DND-41 (cell line): ENCODE results near the gene RALGPS1.

Source experiments
- ATAC-seq: fragments of 200-7000 bp; cut with Tn5 transposase; 3 replicates; pipeline ENCODE4 v1.9.1; 2021; ENCODE audit warnings: low read depth; ENCODE audit not compliant: insufficient read depth
- DNase-seq: peaks from one replicate; pipeline ENCODE4 v3.0.0-alpha.2; 2020
- H2AFZ ChIP-seq: 2 replicates; pipeline ENCODE4 v1.6.0; 2012; ENCODE audit warnings: low read depth, low read length
- H3K27ac ChIP-seq: 2 replicates; pipeline ENCODE4 v1.5.1; 2012; ENCODE audit warnings: low read length, inconsistent platforms
- H3K27me3 ChIP-seq: fragments of 200-600 bp; sonication (generic); 2 replicates; pipeline ENCODE4 v1.6.0; 2012; ENCODE audit warnings: low read length, mild to moderate bottlenecking, inconsistent platforms; ENCODE audit not compliant: insufficient read depth, poor library complexity
- H3K36me3 ChIP-seq: 2 replicates; pipeline ENCODE4 v1.5.1; 2012; ENCODE audit warnings: low read length, inconsistent platforms; ENCODE audit not compliant: insufficient read depth
- H3K4me1 ChIP-seq: 2 replicates; pipeline ENCODE4 v1.5.1; 2012; ENCODE audit warnings: mild to moderate bottlenecking, low read length; ENCODE audit not compliant: insufficient read depth
- H3K4me2 ChIP-seq: 2 replicates; pipeline ENCODE4 v1.6.0; 2012; ENCODE audit warnings: mild to moderate bottlenecking, moderate library complexity, low read length, inconsistent platforms; ENCODE audit not compliant: insufficient read depth
- H3K4me3 ChIP-seq, 2 experiments: fragments of 200-600 bp in 1 of 2; shearing (Covaris generic) in 1 of 2; 2 replicates each; pipeline ENCODE4 v1.5.1; 2012 to 2016; ENCODE audit warnings: inconsistent platforms in 2 of 2, low read length in 2 of 2, mild to moderate bottlenecking in 2 of 2, low read depth in 1 of 2, moderate library complexity in 1 of 2
- H3K79me2 ChIP-seq: 2 replicates; pipeline ENCODE4 v1.6.0; 2012; ENCODE audit warnings: low read length, inconsistent platforms; ENCODE audit not compliant: insufficient read depth
- H3K9ac ChIP-seq: 2 replicates; pipeline ENCODE4 v1.6.0; 2012; ENCODE audit warnings: low read depth, mild to moderate bottlenecking, inconsistent platforms, low read length, moderate library complexity
- H3K9me3 ChIP-seq: 2 replicates; pipeline ENCODE4 v1.5.1; 2012; ENCODE audit warnings: low read length, moderate library complexity, mild to moderate bottlenecking, inconsistent platforms; ENCODE audit not compliant: insufficient read depth, severe bottlenecking
- H4K20me1 ChIP-seq: 2 replicates; pipeline ENCODE4 v1.6.0; 2012; ENCODE audit warnings: low read length; ENCODE audit not compliant: insufficient read depth
- EZH2 ChIP-seq: IDR thresholded peaks from 3 replicates; pipeline ENCODE4 v1.6.1; 2012; ENCODE audit warnings: borderline replicate concordance, low read depth, mild to moderate bottlenecking, moderate library complexity, low read length, inconsistent platforms; ENCODE audit not compliant: severe bottlenecking
- TF ChIP-seq, protein P1 (sequence below): IDR thresholded peaks from 2 replicates; pipeline ENCODE4 v1.5.1; 2012; ENCODE audit warnings: borderline replicate concordance, low read length, moderate library complexity, mild to moderate bottlenecking; ENCODE audit not compliant: poor library complexity, severe bottlenecking; ENCODE audit errors: extremely low read depth

Gene RALGPS1

GRCh38 chr9:127107929-127108876, 193.6 kb downstream of the RALGPS1 start:
- Histone ChIP-seq H3K27me3 (peaks cover 19% of the 10 kb centered on the region), H3K4me3 (no peak overlapping the region), H3K36me3 (no peaks in the 10 kb centered on the region), H3K4me1 (no peaks in the 10 kb centered on the region), H3K9me3 (no peaks in the 10 kb centered on the region), H4K20me1 (peaks cover 3% of the 10 kb centered on the region; the same call in 1 of the 2 replicates), H2AFZ (no peak overlapping the region), H3K9ac (no peak overlapping the region), H3K4me2 (no peak overlapping the region), H3K79me2 (no peaks in the 10 kb centered on the region), H3K27ac (no peak overlapping the region)
- no peak for DNase-seq
- ATAC-seq, result no peak
- no peak for TF ChIP-seq EZH2
- TF ChIP-seq, protein P1, sequence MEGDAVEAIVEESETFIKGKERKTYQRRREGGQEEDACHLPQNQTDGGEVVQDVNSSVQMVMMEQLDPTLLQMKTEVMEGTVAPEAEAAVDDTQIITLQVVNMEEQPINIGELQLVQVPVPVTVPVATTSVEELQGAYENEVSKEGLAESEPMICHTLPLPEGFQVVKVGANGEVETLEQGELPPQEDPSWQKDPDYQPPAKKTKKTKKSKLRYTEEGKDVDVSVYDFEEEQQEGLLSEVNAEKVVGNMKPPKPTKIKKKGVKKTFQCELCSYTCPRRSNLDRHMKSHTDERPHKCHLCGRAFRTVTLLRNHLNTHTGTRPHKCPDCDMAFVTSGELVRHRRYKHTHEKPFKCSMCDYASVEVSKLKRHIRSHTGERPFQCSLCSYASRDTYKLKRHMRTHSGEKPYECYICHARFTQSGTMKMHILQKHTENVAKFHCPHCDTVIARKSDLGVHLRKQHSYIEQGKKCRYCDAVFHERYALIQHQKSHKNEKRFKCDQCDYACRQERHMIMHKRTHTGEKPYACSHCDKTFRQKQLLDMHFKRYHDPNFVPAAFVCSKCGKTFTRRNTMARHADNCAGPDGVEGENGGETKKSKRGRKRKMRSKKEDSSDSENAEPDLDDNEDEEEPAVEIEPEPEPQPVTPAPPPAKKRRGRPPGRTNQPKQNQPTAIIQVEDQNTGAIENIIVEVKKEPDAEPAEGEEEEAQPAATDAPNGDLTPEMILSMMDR, result no peak

DNA sequence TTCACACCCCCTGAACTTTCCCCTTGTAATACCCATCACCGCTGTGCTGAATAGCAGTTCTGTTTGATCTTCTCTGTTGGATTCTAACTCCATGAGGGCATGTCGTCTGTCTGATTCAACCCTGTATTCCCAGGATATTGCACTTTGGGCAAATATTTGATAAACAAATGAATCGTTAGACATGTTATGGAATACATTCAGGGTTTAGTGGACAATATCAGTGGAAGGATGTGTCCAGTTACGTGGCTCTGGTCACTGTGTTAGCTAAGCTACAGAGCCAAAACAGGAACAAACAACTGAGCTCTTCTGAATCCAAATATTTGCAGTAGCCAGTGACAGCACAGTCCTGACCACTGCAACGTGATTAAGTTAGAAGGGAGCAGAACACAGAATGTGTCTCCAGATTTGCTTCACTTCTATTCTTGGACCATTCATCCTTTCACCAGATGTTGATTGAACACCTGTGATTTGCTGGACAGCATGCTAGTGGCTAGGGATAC, 194.7 kb downstream of the RALGPS1 start:
- DNase-seq, result no peak
- Histone ChIP-seq H3K4me2 (no peak overlapping the region), H3K36me3 (no peaks in the 10 kb centered on the region), H3K79me2 (no peaks in the 10 kb centered on the region), H3K27ac (no peak overlapping the region), H3K4me1 (no peaks in the 10 kb centered on the region), H3K9me3 (no peaks in the 10 kb centered on the region), H4K20me1 (peaks cover 3% of the 10 kb centered on the region; the same call in 1 of the 2 replicates), H2AFZ (no peak overlapping the region), H3K4me3 (no peak overlapping the region), H3K9ac (no peak overlapping the region), H3K27me3 (peaks cover 19% of the 10 kb centered on the region)
- no peak for TF ChIP-seq EZH2
- TF ChIP-seq, protein P1, result no peak
- no peak for ATAC-seq

DNA sequence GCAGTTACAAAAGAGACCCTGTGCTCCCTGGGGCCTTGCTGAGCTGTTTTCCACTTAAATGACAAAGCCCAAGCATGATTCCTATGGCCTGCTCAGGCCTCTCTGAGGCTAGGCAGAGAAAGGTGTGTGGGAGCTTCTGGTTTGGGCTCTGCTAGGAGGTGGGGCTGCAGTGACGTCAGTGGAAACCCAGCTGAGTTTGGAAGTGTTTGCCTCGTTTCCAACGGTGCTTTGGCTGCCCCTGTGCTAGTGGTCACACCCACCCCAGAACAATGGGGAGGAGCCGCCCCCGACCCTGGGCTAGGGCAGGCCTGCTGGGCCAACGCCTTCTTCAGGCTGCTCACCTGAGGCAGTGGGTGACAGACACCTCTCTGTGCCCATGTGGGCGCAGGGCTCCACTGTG, 197.5 kb downstream of the RALGPS1 start:
- Histone ChIP-seq H4K20me1 (peaks cover 10% of the 10 kb centered on the region), H3K9me3 (no peaks in the 10 kb centered on the region), H3K27ac (no peak overlapping the region), H3K4me2 (no peak overlapping the region), H3K79me2 (no peaks in the 10 kb centered on the region), H3K4me1 (no peaks in the 10 kb centered on the region), H3K36me3 (no peaks in the 10 kb centered on the region), H3K9ac (no peak overlapping the region), H3K4me3 (no peak overlapping the region), H2AFZ (no peak overlapping the region), H3K27me3 (peaks cover 22% of the 10 kb centered on the region)
- TF ChIP-seq EZH2, result no peak
- TF ChIP-seq, protein P1, result no peak
- ATAC-seq (no peak), DNase-seq (no peak)
